ENCODE data around the gene SVOPL. TPM values are rescaled to one million over a fixed set of nuclear protein-coding genes. Genes with fewer than 3 reads are reported as not detected.

SVOPL gene
- total RNA-seq, 1 donor from 2014 or later: not detected

GRCh38 chr7:138649506-138649905 lies 51.7 kb downstream of the SVOPL start:
- Mint-ChIP-seq H3K27me3 (ENCODE audit: low read depth) (no peaks in the 10 kb centered on the region), H3K9me3 (peaks cover 8% of the 10 kb centered on the region), H3K27ac (ENCODE audit: unreplicated experiment) (no peak overlapping the region), H3K4me3 (no peak overlapping the region), H3K36me3 (ENCODE audit: low read depth) (no peaks in the 10 kb centered on the region), H3K4me1 (no peaks in the 10 kb centered on the region)
- no peak for DNase-seq (ENCODE audit: low read depth, low spot score)
- TF ChIP-seq CTCF (conservative IDR thresholded peaks at IDR 0.05): no peak

GRCh38 chr7:138645284-138645683 lies 55.9 kb downstream of the SVOPL start:
- no peaks in the 10 kb centered on the region for H3K4me1 Mint-ChIP-seq
- H3K36me3 Mint-ChIP-seq (ENCODE audit: low read depth): no peaks in the 10 kb centered on the region
- peaks cover 6% of the 10 kb centered on the region for H3K9me3 Mint-ChIP-seq
- no peak overlapping the region for H3K27ac Mint-ChIP-seq (ENCODE audit: unreplicated experiment)
- TF ChIP-seq CTCF (conservative IDR thresholded peaks at IDR 0.05): no peak
- no peak for DNase-seq (ENCODE audit: low read depth, low spot score)
- no peaks in the 10 kb centered on the region for H3K27me3 Mint-ChIP-seq (ENCODE audit: low read depth)
- H3K4me3 Mint-ChIP-seq: no peak overlapping the region

DNA sequence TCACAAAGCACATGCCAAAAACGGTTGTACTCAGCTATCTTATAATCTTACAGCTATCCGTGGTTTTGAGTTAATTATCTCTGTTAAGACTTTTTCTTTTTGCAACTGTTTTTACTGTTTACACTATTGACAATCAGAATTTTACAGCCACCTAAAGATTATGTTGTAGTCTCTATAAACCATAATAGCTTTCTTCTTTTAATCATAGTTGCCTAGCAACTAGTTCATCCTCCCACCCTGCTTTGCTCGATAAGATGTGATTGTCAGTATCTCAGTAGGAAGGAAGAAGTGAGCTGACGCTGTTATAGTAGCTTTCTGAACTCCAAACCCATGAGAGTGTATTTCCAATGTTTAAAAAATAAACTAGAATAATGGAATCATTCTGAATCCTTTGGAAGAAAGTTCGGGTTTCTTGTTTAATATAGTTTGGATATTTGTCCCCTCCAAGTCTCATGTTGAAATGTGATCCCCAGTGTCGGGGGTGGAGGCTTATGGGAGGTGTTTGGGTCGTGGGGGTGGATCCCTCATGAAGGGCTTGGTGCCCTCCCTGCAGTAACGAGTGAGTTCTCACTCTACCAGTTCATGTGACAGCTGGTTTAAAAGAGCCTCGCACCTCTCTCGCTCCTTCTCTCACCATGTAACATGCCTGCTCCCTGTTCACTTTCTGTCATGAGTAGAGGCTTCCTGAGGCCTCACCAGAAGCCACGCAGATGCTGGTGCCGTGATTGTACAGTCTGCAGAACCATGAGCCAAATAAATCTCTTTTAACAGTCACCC lies 68.1 kb downstream of the SVOPL start:
- no peaks in the 10 kb centered on the region for H3K9me3 Mint-ChIP-seq
- no peak for TF ChIP-seq CTCF (conservative IDR thresholded peaks at IDR 0.05)
- peak overlapping the region; percentile 83 for H3K27ac Mint-ChIP-seq (ENCODE audit: unreplicated experiment)
- no peaks in the 10 kb centered on the region for H3K36me3 Mint-ChIP-seq (ENCODE audit: low read depth)
- H3K27me3 Mint-ChIP-seq (ENCODE audit: low read depth): no peaks in the 10 kb centered on the region
- peaks cover 4% of the 10 kb centered on the region for H3K4me1 Mint-ChIP-seq
- DNase-seq (ENCODE audit: low read depth, low spot score): no peak
- H3K4me3 Mint-ChIP-seq: no peak overlapping the region

DNA sequence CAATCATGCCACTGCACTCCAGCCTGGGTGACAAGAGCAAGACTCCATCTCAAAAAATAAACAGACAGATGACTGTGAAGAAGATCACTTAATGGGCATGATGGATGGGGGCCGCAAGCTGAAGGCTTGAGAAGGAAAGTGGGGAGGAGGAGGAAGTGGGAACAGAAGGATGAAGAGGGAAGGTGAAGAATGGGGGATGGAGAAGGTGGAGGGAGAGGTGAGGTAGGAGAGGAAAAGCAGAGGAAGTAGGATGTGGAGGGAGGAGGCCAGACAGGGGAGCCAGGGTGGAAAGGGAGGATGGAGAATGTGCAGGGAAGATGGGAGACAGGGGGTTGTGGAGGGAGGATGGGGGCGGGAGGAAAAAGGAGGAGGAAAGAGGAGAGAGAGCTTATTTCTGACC lies 68.8 kb downstream of the SVOPL start:
- Mint-ChIP-seq H3K4me1 (peaks cover 4% of the 10 kb centered on the region), H3K36me3 (ENCODE audit: low read depth) (no peaks in the 10 kb centered on the region), H3K27ac (ENCODE audit: unreplicated experiment) (no peak overlapping the region), H3K9me3 (no peaks in the 10 kb centered on the region), H3K4me3 (no peak overlapping the region), H3K27me3 (ENCODE audit: low read depth) (no peaks in the 10 kb centered on the region)
- DNase-seq (ENCODE audit: low read depth, low spot score): no peak
- no peak for TF ChIP-seq CTCF (conservative IDR thresholded peaks at IDR 0.05)

- Mint-ChIP-seq H3K4me1 (peaks cover 4% of the 10 kb centered on the region), H3K27me3 (ENCODE audit: low read depth) (no peaks in the 10 kb centered on the region), H3K36me3 (ENCODE audit: low read depth) (no peaks in the 10 kb centered on the region), H3K9me3 (no peaks in the 10 kb centered on the region), H3K27ac (ENCODE audit: unreplicated experiment) (no peak overlapping the region), H3K4me3 (no peak overlapping the region)
- no peak for DNase-seq (ENCODE audit: low read depth, low spot score)
- no peak for TF ChIP-seq CTCF (conservative IDR thresholded peaks at IDR 0.05)
Measured at GRCh38 chr7:138630059-138630610, 71.0 kb downstream of the SVOPL start.
